PC-9 (cell line): ENCODE data around the gene NDC1.

Experiments used
- CTCF ChIP-seq: fragments of 200-600 bp; sonication (generic); conservative IDR thresholded peaks from 2 replicates; pipeline ENCODE4 v1.6.1; 2017; ENCODE audit warnings: mixed run types, antibody characterized with exemption, mild to moderate bottlenecking, moderate library complexity
- EZH2 ChIP-seq: fragments of 200-600 bp; sonication (generic); IDR thresholded peaks from 2 replicates; pipeline ENCODE4 v1.8.0; 2017; ENCODE audit warnings: antibody characterized with exemption, low read depth

- TF ChIP-seq EZH2, result no peak
- no peak for TF ChIP-seq CTCF
Observed at GRCh38 chr1:53732912-53733317, 105.2 kb downstream of the NDC1 start.
